Neural progenitor cell (in vitro differentiated cells): ENCODE measurements around the gene REG1A. TPM values are rescaled to one million over a fixed set of nuclear protein-coding genes. Genes with fewer than 3 reads are reported as not detected.

Experiments
- DNase-seq: peaks from one replicate; pipeline ENCODE4 v3.0.0-alpha.2; 2016; ENCODE audit warnings: low spot score
- H2AFZ ChIP-seq: fragments of 200-600 bp; sonication (generic); replicated peaks from 2 replicates; pipeline ENCODE4 v1.6.1; 2016; ENCODE audit warnings: antibody characterized with exemption
- H3F3A ChIP-seq: fragments of 200-600 bp; sonication (generic); 2 replicates; pipeline ENCODE4 v1.6.1; 2016; ENCODE audit warnings: antibody characterized with exemption, low read depth
- H3K27ac ChIP-seq: fragments of 200-600 bp; sonication (generic); 2 replicates; pipeline ENCODE4 v1.5.1; 2016; ENCODE audit warnings: mild to moderate bottlenecking
- H3K27me3 ChIP-seq: fragments of 200-600 bp; sonication (generic); 2 replicates; pipeline ENCODE4 v1.6.1; 2016; ENCODE audit warnings: mild to moderate bottlenecking, moderate library complexity
- H3K36me3 ChIP-seq: fragments of 200-600 bp; sonication (generic); 2 replicates; pipeline ENCODE4 v1.5.1; 2016
- H3K4me1 ChIP-seq: fragments of 200-600 bp; sonication (generic); 2 replicates; pipeline ENCODE4 v1.6.1; 2016; ENCODE audit warnings: mixed run types
- H3K4me2 ChIP-seq: fragments of 200-600 bp; sonication (generic); 2 replicates; pipeline ENCODE4 v1.6.1; 2016
- H3K4me3 ChIP-seq: fragments of 200-600 bp; sonication (generic); 2 replicates; pipeline ENCODE4 v1.5.1; 2016
- H3K79me2 ChIP-seq: fragments of 200-600 bp; sonication (generic); 2 replicates; pipeline ENCODE4 v1.6.1; 2016; ENCODE audit warnings: low read depth
- H3K9ac ChIP-seq: fragments of 200-600 bp; sonication (generic); 2 replicates; pipeline ENCODE4 v1.6.1; 2016
- H3K9me3 ChIP-seq: fragments of 200-600 bp; sonication (generic); 2 replicates; pipeline ENCODE4 v1.5.1; 2016; ENCODE audit warnings: low read depth
- H4K20me1 ChIP-seq: fragments of 200-600 bp; sonication (generic); 2 replicates; pipeline ENCODE4 v1.6.1; 2016; ENCODE audit warnings: low read depth
- H3K27ac Mint-ChIP-seq: 3 replicates; pipeline ENCODE4 v1.8.0; 2021; ENCODE audit warnings: mixed read lengths
- H3K27me3 Mint-ChIP-seq: 2 replicates; pipeline ENCODE4 v1.8.0; 2022; ENCODE audit warnings: low read depth, mild to moderate bottlenecking, inconsistent platforms, moderate library complexity, mixed read lengths; ENCODE audit not compliant: insufficient read depth
- H3K36me3 Mint-ChIP-seq: 3 replicates; pipeline ENCODE4 v1.8.0; 2021; ENCODE audit warnings: mixed read lengths
- H3K4me1 Mint-ChIP-seq: 3 replicates; pipeline ENCODE4 v1.8.0; 2021; ENCODE audit warnings: mixed read lengths
- H3K4me3 Mint-ChIP-seq: 3 replicates; pipeline ENCODE4 v1.8.0; 2021; ENCODE audit warnings: mild to moderate bottlenecking, moderate library complexity, mixed read lengths
- H3K9me3 Mint-ChIP-seq: 3 replicates; pipeline ENCODE4 v1.8.0; 2020; ENCODE audit warnings: mixed read lengths
- EZH2 ChIP-seq: fragments of 200-600 bp; sonication (generic); IDR thresholded peaks from 2 replicates; pipeline ENCODE4 v1.6.1; 2017; ENCODE audit warnings: antibody characterized with exemption, mild to moderate bottlenecking, moderate library complexity
- EZH2phosphoT487 ChIP-seq: fragments of 200-600 bp; sonication (generic); IDR thresholded peaks from 2 replicates; pipeline ENCODE4 v1.6.1; 2017; ENCODE audit warnings: antibody characterized with exemption
- total RNA-seq: library from RNA; depleted of rRNA; stranded (reverse); fragments of >200 nt; gene quantifications from 2 replicates; pipeline ENCODE4 v1.2.3, GENCODE V29; 2015; ENCODE audit warnings: low replicate concordance
- TF ChIP-seq, protein P1 (sequence below): fragments of 200-600 bp; sonication (generic); IDR thresholded peaks from 2 replicates; pipeline ENCODE4 v1.5.1; 2017; ENCODE audit warnings: antibody characterized with exemption, mild to moderate bottlenecking

Gene REG1A
- total RNA-seq, 1 donor from 2014 or later: 0.28 TPM

GRCh38 chr2:79101024-79101423, 19.3 kb upstream of the REG1A start:
- Mint-ChIP-seq H3K27me3 (peaks cover 3% of the 10 kb centered on the region), H3K4me3 (no peak overlapping the region), H3K27ac (no peak overlapping the region), H3K36me3 (no peaks in the 10 kb centered on the region), H3K9me3 (peaks cover 2% of the 10 kb centered on the region), H3K4me1 (peaks cover 14% of the 10 kb centered on the region)
- Histone ChIP-seq H3K4me1 (peaks cover 4% of the 10 kb centered on the region), H3K36me3 (no peaks in the 10 kb centered on the region), H3F3A (no peaks in the 10 kb centered on the region), H3K9ac (no peak overlapping the region), H3K27me3 (no peaks in the 10 kb centered on the region), H3K4me2 (no peak overlapping the region), H4K20me1 (no peaks in the 10 kb centered on the region), H3K9me3 (peaks cover 5% of the 10 kb centered on the region), H3K79me2 (no peaks in the 10 kb centered on the region), H2AFZ (no peak overlapping the region), H3K4me3 (no peak overlapping the region), H3K27ac (no peak overlapping the region)
- TF ChIP-seq EZH2 (no peak), EZH2phosphoT487 (no peak)
- TF ChIP-seq, protein P1, sequence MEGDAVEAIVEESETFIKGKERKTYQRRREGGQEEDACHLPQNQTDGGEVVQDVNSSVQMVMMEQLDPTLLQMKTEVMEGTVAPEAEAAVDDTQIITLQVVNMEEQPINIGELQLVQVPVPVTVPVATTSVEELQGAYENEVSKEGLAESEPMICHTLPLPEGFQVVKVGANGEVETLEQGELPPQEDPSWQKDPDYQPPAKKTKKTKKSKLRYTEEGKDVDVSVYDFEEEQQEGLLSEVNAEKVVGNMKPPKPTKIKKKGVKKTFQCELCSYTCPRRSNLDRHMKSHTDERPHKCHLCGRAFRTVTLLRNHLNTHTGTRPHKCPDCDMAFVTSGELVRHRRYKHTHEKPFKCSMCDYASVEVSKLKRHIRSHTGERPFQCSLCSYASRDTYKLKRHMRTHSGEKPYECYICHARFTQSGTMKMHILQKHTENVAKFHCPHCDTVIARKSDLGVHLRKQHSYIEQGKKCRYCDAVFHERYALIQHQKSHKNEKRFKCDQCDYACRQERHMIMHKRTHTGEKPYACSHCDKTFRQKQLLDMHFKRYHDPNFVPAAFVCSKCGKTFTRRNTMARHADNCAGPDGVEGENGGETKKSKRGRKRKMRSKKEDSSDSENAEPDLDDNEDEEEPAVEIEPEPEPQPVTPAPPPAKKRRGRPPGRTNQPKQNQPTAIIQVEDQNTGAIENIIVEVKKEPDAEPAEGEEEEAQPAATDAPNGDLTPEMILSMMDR: no peak
- DNase-seq: no peak

GRCh38 chr2:79103214-79103613, 17.1 kb upstream of the REG1A start:
- no peak for DNase-seq
- Histone ChIP-seq H3K4me2 (no peak overlapping the region), H3K27me3 (no peaks in the 10 kb centered on the region), H2AFZ (no peak overlapping the region), H4K20me1 (no peaks in the 10 kb centered on the region), H3K36me3 (no peaks in the 10 kb centered on the region), H3K9me3 (peaks cover 5% of the 10 kb centered on the region), H3F3A (no peaks in the 10 kb centered on the region), H3K4me3 (no peak overlapping the region), H3K27ac (no peak overlapping the region), H3K4me1 (peaks cover 4% of the 10 kb centered on the region), H3K79me2 (no peaks in the 10 kb centered on the region), H3K9ac (no peak overlapping the region)
- Mint-ChIP-seq H3K36me3 (no peaks in the 10 kb centered on the region), H3K27ac (no peak overlapping the region), H3K4me1 (peaks cover 14% of the 10 kb centered on the region), H3K9me3 (peaks cover 2% of the 10 kb centered on the region), H3K27me3 (no peaks in the 10 kb centered on the region), H3K4me3 (no peak overlapping the region)
- no peak for TF ChIP-seq EZH2
- TF ChIP-seq EZH2phosphoT487: no peak
- TF ChIP-seq, protein P1: no peak

DNA sequence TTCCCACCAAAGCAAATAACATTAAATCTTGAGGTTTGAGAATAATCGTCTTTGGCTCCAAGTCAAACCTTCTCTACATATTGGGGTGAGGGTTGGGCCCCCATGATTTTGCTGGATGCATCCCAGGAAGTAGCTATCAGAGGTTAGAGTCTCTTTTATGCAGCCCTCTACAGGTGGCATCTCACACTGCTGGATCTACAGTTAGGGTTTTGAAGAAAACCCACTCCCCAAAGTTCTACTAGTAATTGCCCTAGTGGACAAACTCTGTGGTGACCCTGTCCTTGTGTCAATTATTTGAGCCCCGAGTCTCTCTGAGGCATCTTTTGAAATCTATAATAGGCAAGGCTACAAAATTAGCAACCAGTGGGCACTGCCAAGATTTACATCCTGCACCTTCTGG, 15.0 kb upstream of the REG1A start:
- no peak overlapping the region for H3K27ac Mint-ChIP-seq
- no peaks in the 10 kb centered on the region for H3K36me3 Mint-ChIP-seq
- TF ChIP-seq EZH2phosphoT487 (no peak), EZH2 (no peak)
- TF ChIP-seq, protein P1: no peak

More for the DNA sequence above, 15.0 kb upstream of the REG1A start:
- Mint-ChIP-seq H3K4me1 (peaks cover 6% of the 10 kb centered on the region), H3K9me3 (peaks cover 6% of the 10 kb centered on the region), H3K4me3 (no peak overlapping the region), H3K27me3 (no peaks in the 10 kb centered on the region)
- no peak overlapping the region for H3K4me3 ChIP-seq
- no peak overlapping the region for H3K4me2 ChIP-seq
- no peaks in the 10 kb centered on the region for H4K20me1 ChIP-seq
- no peak for DNase-seq
- H3F3A ChIP-seq: no peaks in the 10 kb centered on the region
- no peak overlapping the region for H3K9ac ChIP-seq
- peaks cover 4% of the 10 kb centered on the region for H3K4me1 ChIP-seq
- H3K36me3 ChIP-seq: no peaks in the 10 kb centered on the region
- H3K79me2 ChIP-seq: no peaks in the 10 kb centered on the region
- H3K27me3 ChIP-seq: no peaks in the 10 kb centered on the region
- H3K27ac ChIP-seq: no peak overlapping the region
- H3K9me3 ChIP-seq: peaks cover 5% of the 10 kb centered on the region
- no peak overlapping the region for H2AFZ ChIP-seq
